OCI-LY3 (cell line): Measurements from ENCODE around the gene OR52B6.

Experiments
- H2AFZ ChIP-seq: fragments of 200-600, 300-600 bp; shearing (Covaris generic); 2 replicates; pipeline ENCODE4 v1.6.0; 2014; ENCODE audit warnings: antibody characterized with exemption, low read depth, low read length
- H3K27ac ChIP-seq: fragments of 200-600, 300-600 bp; sonication (generic); 2 replicates; pipeline ENCODE4 v1.5.1; 2014; ENCODE audit warnings: mild to moderate bottlenecking, low read length, moderate library complexity, mixed read lengths
- H3K27me3 ChIP-seq: fragments of 200-600, 300-600 bp; sonication (generic); 2 replicates; pipeline ENCODE4 v1.6.1; 2014; ENCODE audit warnings: low read depth, low read length, mixed read lengths
- H3K36me3 ChIP-seq: fragments of 200-600, 300-600 bp; sonication (generic); replicated peaks from 2 replicates; pipeline ENCODE3; 2014; ENCODE audit warnings: low read depth, low read length, mixed read lengths
- H3K4me1 ChIP-seq: fragments of 300-600, 200-600 bp; sonication (generic); 2 replicates; pipeline ENCODE4 v1.6.1; 2014; ENCODE audit warnings: low read length, mixed read lengths
- H3K4me2 ChIP-seq: fragments of 200-600, 300-600 bp; sonication (generic); 2 replicates; pipeline ENCODE4 v1.6.1; 2014; ENCODE audit warnings: low read length, mixed read lengths
- H3K4me3 ChIP-seq: fragments of 300-600, 200-600 bp; sonication (generic); 2 replicates; pipeline ENCODE4 v1.5.1; 2014; ENCODE audit warnings: antibody characterized with exemption, mild to moderate bottlenecking, low read length, moderate library complexity
- H3K79me2 ChIP-seq: fragments of 300-600, 200-600 bp; shearing (Covaris generic); 2 replicates; pipeline ENCODE4 v1.6.1; 2014; ENCODE audit warnings: mild to moderate bottlenecking, low read length, mixed read lengths
- H3K9ac ChIP-seq: fragments of 300-600, 200-600 bp; shearing (Covaris generic); 2 replicates; pipeline ENCODE4 v1.6.0; 2014; ENCODE audit warnings: mild to moderate bottlenecking, low read length, moderate library complexity
- H3K9me3 ChIP-seq: fragments of 200-600, 300-600 bp; shearing (Covaris generic); 2 replicates; pipeline ENCODE4 v1.6.1; 2014; ENCODE audit warnings: low read length, mixed read lengths; ENCODE audit not compliant: insufficient read depth
- H4K20me1 ChIP-seq: fragments of 200-600, 300-600 bp; sonication (generic); 2 replicates; pipeline ENCODE4 v1.6.1; 2016; ENCODE audit warnings: low read length, mixed read lengths; ENCODE audit not compliant: insufficient read depth
- CTCF ChIP-seq: fragments of 200-600, 300-600 bp; sonication (generic); IDR thresholded peaks from 2 replicates; pipeline ENCODE4 v1.5.1; 2014; ENCODE audit warnings: antibody characterized with exemption, low read length, low read depth
- EZH2phosphoT487 ChIP-seq: fragments of 200-600 bp; shearing (Covaris generic); IDR thresholded peaks from 2 replicates; pipeline ENCODE4 v1.6.1; 2018; ENCODE audit warnings: antibody characterized with exemption, mixed run types, low read depth

OR52B6 gene

DNA sequence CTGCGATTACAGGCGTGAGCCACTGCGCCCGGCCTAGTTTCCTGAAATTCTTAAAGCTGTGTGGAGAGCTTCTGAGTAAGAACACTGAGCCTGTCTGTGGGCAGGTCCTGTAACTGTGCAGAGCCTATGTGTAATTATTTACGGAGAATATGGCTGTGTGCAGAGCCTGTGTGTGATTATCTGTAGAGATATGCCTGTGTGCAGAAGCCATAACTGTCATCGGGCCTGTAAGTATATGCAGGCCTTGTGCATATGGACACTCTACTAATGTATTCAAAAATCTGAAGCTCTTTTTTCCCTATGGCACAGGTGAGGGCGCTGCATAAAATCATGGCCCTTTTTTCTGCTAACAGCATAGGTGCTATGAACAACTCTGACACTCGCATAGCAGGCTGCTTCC, at the start of gene OR52B6:
Gene OR52B6 (plus strand): TSS at position 301 of the 400 bp plus-strand sequence. CDS start 0 bp downstream, at position 301.
- TF ChIP-seq CTCF: no peak
- no peak for TF ChIP-seq EZH2phosphoT487
- H3K36me3 ChIP-seq: no peaks in the 10 kb centered on the region
- H3K4me2 ChIP-seq: no peak within 1 kb of the TSS

DNA sequence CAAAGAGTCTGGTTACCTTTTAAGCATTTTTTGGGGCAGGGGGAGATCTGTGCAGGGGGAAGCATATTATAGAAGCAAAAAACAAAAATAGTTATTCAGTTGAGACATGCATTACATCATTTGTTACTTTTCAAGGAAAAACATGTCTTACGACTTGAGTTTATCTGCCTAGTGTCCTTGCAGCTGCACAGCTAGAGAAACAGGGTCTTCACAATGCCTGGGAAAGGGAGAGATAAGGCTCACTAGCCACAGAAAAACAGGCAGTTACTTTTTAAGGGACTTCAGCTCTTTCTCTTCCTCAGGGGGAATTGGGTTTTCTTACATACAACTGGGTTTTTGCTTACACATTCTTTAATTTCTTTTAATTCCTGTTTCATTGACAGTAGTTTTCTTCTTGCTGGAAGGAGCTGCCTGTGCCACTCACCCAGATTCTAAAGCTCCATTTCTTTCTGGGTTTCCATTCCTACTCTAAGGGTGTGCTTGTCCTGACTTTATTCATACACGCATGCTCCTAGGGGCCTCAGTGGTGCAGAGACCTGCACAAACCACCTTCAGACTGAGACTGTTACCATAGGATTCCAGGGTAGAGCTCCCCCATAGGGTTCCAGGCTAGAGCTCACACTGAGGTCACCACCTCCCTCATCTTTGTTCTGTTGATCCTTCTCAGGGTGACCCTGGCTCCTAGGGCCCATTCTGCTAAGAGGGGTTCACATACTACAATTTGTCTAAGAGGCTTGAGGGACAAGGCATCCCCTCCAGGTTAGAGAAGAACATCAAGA, 49.4 kb upstream of the OR52B6 start:
- Histone ChIP-seq H2AFZ (no peak overlapping the region), H3K79me2 (no peaks in the 10 kb centered on the region), H3K4me2 (no peak overlapping the region), H3K27me3 (peaks cover 14% of the 10 kb centered on the region; the same call in 1 of the 2 replicates), H3K36me3 (no peaks in the 10 kb centered on the region), H3K9ac (no peak overlapping the region), H4K20me1 (no peaks in the 10 kb centered on the region), H3K4me1 (no peaks in the 10 kb centered on the region), H3K4me3 (no peak overlapping the region), H3K27ac (no peak overlapping the region), H3K9me3 (no peaks in the 10 kb centered on the region)
- TF ChIP-seq CTCF: no peak
- TF ChIP-seq EZH2phosphoT487: no peak

More for the DNA sequence above, at the start of gene OR52B6:
- Histone ChIP-seq H4K20me1 (no peaks in the 10 kb centered on the region), H3K9me3 (no peaks in the 10 kb centered on the region), H3K4me1 (no peaks in the 10 kb centered on the region), H2AFZ (no peak within 1 kb of the TSS), H3K9ac (no peak within 1 kb of the TSS), H3K4me3 (no peak within 1 kb of the TSS), H3K27ac (no peak within 1 kb of the TSS), H3K79me2 (no peaks in the 10 kb centered on the region), H3K27me3 (peaks cover 7% of the 10 kb centered on the region; the same call in 1 of the 2 replicates)

DNA sequence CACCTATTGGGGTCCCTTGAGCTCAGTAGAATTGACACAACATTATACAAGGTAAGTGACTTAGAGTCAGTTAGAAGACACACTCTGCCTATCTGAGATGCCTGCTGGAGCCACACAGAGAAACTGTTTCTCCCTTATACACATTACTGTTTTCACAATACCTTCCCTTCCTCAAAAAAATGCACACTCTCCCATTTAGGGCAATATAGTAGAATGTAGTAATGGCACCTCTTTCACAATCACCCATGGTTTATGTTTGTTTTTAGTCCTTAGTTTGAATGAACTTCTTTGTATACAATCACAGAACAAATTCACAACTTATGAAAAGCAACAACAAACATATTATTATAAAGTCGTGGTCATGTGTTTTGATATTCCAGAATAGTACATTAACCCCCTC, 46.6 kb upstream of the OR52B6 start:
- H3K79me2 ChIP-seq: no peaks in the 10 kb centered on the region
- H3K4me1 ChIP-seq: no peaks in the 10 kb centered on the region
- H3K9me3 ChIP-seq: no peaks in the 10 kb centered on the region
- no peak overlapping the region for H3K4me3 ChIP-seq
- peaks cover 13% of the 10 kb centered on the region; the same call in 1 of the 2 replicates for H3K27me3 ChIP-seq
- no peaks in the 10 kb centered on the region for H4K20me1 ChIP-seq
- H3K36me3 ChIP-seq: no peaks in the 10 kb centered on the region
- no peak overlapping the region for H3K9ac ChIP-seq
- TF ChIP-seq CTCF: no peak
- TF ChIP-seq EZH2phosphoT487: no peak
- no peak overlapping the region for H3K27ac ChIP-seq
- H3K4me2 ChIP-seq: no peak overlapping the region
- H2AFZ ChIP-seq: no peak overlapping the region

DNA sequence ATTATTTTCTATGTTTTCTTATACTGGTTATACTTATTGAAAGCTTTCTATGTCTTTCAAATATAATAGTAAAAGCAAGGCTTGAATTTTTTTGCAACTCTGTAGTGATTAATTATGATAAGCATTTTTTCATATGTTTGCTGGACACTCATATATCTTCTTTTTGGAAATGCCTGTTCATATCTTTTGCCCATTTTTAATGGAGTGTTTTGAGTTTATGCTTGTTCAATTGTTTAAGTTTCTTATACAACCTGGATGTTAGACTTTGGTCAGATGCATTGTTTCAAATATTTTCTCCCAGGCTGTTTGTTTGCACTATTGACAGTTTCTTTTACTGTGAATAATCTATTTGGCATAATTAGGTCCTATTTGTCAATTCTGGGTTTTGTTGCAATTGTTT, 44.2 kb upstream of the OR52B6 start:
- H3K4me2 ChIP-seq: no peak overlapping the region
- H3K79me2 ChIP-seq: no peaks in the 10 kb centered on the region
- no peak overlapping the region for H3K27ac ChIP-seq
- H3K4me3 ChIP-seq: no peak overlapping the region
- peaks cover 13% of the 10 kb centered on the region; the same call in 1 of the 2 replicates for H3K27me3 ChIP-seq
- no peaks in the 10 kb centered on the region for H3K4me1 ChIP-seq
- H3K36me3 ChIP-seq: no peaks in the 10 kb centered on the region
- no peak overlapping the region for H3K9ac ChIP-seq
- no peaks in the 10 kb centered on the region for H3K9me3 ChIP-seq
- H2AFZ ChIP-seq: no peak overlapping the region
- TF ChIP-seq CTCF (no peak), EZH2phosphoT487 (no peak)
- H4K20me1 ChIP-seq: no peaks in the 10 kb centered on the region
